Spleen (tissue), 11 donors: ENCODE results near the gene ZFP28. TPM values are rescaled to one million over a fixed set of nuclear protein-coding genes. Genes with fewer than 3 reads are reported as not detected.

ENCODE experiments used
- DNase-seq: peaks from one replicate; pipeline ENCODE4 v3.0.0-alpha.2; 2020
- H3K27ac ChIP-seq, 8 donors: fragments of 200-600 bp; sonication (generic) in 7 of 8; 1 replicate in 4 of 8; 2 replicates in 4 of 8; pipeline versions ENCODE4 v1.5.0 to v1.8.0; 2016 to 2021; ENCODE audit warnings: inconsistent platforms in 4 of 8, mild to moderate bottlenecking in 4 of 8, moderate library complexity in 1 of 8
- H3K27me3 ChIP-seq, 7 donors: fragments of 200-600 bp; sonication (generic) in 6 of 7; replicated peaks in 1 of 7; 1 replicate in 4 of 7; 2 replicates in 3 of 7; pipeline versions ENCODE4 v1.5.0 to v1.8.0; 2016 to 2021; ENCODE audit warnings: inconsistent platforms in 3 of 7, mild to moderate bottlenecking in 1 of 7
- H3K36me3 ChIP-seq, 6 donors: fragments of 200-600 bp; sonication (generic) in 5 of 6; 1 replicate in 4 of 6; 2 replicates in 2 of 6; pipeline versions ENCODE4 v1.5.0 to v1.8.0; 2016 to 2021; ENCODE audit warnings: inconsistent platforms in 2 of 6
- H3K4me1 ChIP-seq, 6 donors: fragments of 200-600 bp; sonication (generic) in 5 of 6; 1 replicate in 3 of 6; 2 replicates in 3 of 6; pipeline versions ENCODE4 v1.5.0 to v1.8.0; 2016 to 2021; ENCODE audit warnings: inconsistent platforms in 3 of 6
- H3K4me3 ChIP-seq, 8 donors: fragments of 200-600 bp; sonication (generic) in 7 of 8; 1 replicate in 4 of 8; 2 replicates in 4 of 8; pipeline versions ENCODE4 v1.5.0 to v1.8.0; 2016 to 2021; ENCODE audit warnings: inconsistent platforms in 4 of 8, mild to moderate bottlenecking in 4 of 8, moderate library complexity in 2 of 8
- H3K9me3 ChIP-seq, 8 donors: fragments of 200-600 bp; sonication (generic) in 7 of 8; 1 replicate in 4 of 8; 2 replicates in 4 of 8; pipeline versions ENCODE4 v1.5.0 to v1.8.0; 2016 to 2021; ENCODE audit warnings: inconsistent platforms in 4 of 8
- POLR2A ChIP-seq, 3 donors: fragments of 450-650 bp; IDR thresholded peaks; one replicate each; pipeline ENCODE4 v1.5.1; 2017; ENCODE audit warnings: antibody characterized with exemption in 3 of 3, mild to moderate bottlenecking in 1 of 3
- POLR2AphosphoS5 ChIP-seq, 3 donors: sonication (generic); formaldehyde crosslinking; IDR thresholded peaks; one replicate each; pipeline ENCODE4 v1.5.1; 2017; ENCODE audit warnings: antibody characterized with exemption in 3 of 3
- WGBS, 5 donors: extraction: QIAGEN DNeasy Blood & Tissue Kit in 3 of 5; methylation state at CpG; one replicate each; pipeline versions ENCODE4 v1.1.5 to v1.1.7; 2013 to 2018; 5-methylcytosine and 5-hydroxymethylcytosine counted together
- intact Hi-C: fragments of 100-400 bp; cut with DNase I; formaldehyde crosslinking; loops from one replicate; pipeline ENCODE4 v1.15.0; 2023; ENCODE audit warnings: low total_unique reads
- polyA plus RNA-seq, 3 donors: library from polyadenylated mRNA; stranded (reverse); fragments of 200-250 nt; gene quantifications; one replicate each; pipeline ENCODE4 v1.2.1, GENCODE V29; 2013
- total RNA-seq, 7 donors: library from RNA; depleted of rRNA in 3 of 7; stranded (reverse); fragments of >200 nt in 3 of 7; fragmentation: NEBNext Ultra II Directional in 4 of 7; extraction: Animal tissue kit (Norgen Biotek cat#: 25700) in 4 of 7; gene quantifications; one replicate each; pipeline versions ENCODE4 v1.1.0 to v1.2.1, GENCODE V29; 2016 to 2021
- TF ChIP-seq, protein P1 (sequence below), 11 experiments: fragments of 200-600 bp in 7 of 11; fragments of 450-650 bp in 4 of 11; sonication (generic) in 4 of 11; IDR thresholded peaks in 8 of 11; conservative IDR thresholded peaks in 3 of 11; 1 replicate in 7 of 11; 2 replicates in 4 of 11; pipeline versions ENCODE4 v1.4.0 to v1.8.0; 2016 to 2021; ENCODE audit warnings: antibody characterized with exemption in 11 of 11, inconsistent platforms in 4 of 11, mild to moderate bottlenecking in 1 of 11
- donor health status: healthy with polysubstance abuse.
- donor health status: DM: no; HTN: no; CAD: no; lungs with moderate emphysema.
- donor health status: DM: no; HTN: no; CAD: no.
- donor health status: Bipolar disorder and iron deficiency.
- donor health status: healthy.
- donor health status: DM: no; HTN: no; CAD: no.
- donor health status: DM: yes; HTN: yes; CAD: no.

Gene ZFP28
- total and polyA plus RNA-seq, 10 donors, result 2.0 to 8.1 (median 4.9) TPM

GRCh38 chr19:56554272-56554869 is 15.6 kb downstream of the ZFP28 start:
- Histone ChIP-seq H3K27ac (no peak overlapping the region), H3K9me3 (peaks cover 51 to 100% (median 100%) of the 10 kb centered on the region in 8 donors), H3K36me3 (peaks cover 5 to 77% (median 55%) of the 10 kb centered on the region in 6 donors), H3K4me3 (no peak overlapping the region), H3K27me3 (no peaks in the 10 kb centered on the region), H3K4me1 (no peaks in the 10 kb centered on the region)
- WGBS, 5 donors, result 80 to 98% (median 93%) methylated on average over 6 of the region's 6 CpGs
- TF ChIP-seq POLR2A (IDR thresholded peaks at IDR 0.05) (no peak), POLR2AphosphoS5 (IDR thresholded peaks at IDR 0.05) (no peak)
- TF ChIP-seq, protein P1, sequence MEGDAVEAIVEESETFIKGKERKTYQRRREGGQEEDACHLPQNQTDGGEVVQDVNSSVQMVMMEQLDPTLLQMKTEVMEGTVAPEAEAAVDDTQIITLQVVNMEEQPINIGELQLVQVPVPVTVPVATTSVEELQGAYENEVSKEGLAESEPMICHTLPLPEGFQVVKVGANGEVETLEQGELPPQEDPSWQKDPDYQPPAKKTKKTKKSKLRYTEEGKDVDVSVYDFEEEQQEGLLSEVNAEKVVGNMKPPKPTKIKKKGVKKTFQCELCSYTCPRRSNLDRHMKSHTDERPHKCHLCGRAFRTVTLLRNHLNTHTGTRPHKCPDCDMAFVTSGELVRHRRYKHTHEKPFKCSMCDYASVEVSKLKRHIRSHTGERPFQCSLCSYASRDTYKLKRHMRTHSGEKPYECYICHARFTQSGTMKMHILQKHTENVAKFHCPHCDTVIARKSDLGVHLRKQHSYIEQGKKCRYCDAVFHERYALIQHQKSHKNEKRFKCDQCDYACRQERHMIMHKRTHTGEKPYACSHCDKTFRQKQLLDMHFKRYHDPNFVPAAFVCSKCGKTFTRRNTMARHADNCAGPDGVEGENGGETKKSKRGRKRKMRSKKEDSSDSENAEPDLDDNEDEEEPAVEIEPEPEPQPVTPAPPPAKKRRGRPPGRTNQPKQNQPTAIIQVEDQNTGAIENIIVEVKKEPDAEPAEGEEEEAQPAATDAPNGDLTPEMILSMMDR (IDR thresholded peaks at IDR 0.05 in 8 of 11, conservative IDR thresholded peaks at IDR 0.05 in 3 of 11), result no peak
- DNase-seq, result no peak
- intact Hi-C loops, result no loop called here

GRCh38 chr19:56562766-56563165 is 24.0 kb downstream of the ZFP28 start:
- TF ChIP-seq POLR2A (IDR thresholded peaks at IDR 0.05) (no peak), POLR2AphosphoS5 (IDR thresholded peaks at IDR 0.05) (no peak)
- TF ChIP-seq, protein P1 (IDR thresholded peaks at IDR 0.05 in 8 of 11, conservative IDR thresholded peaks at IDR 0.05 in 3 of 11), result no peak
- intact Hi-C loops, result no loop called here

GRCh38 chr19:56566904-56567273 is 28.1 kb downstream of the ZFP28 start:
- intact Hi-C loops, result no loop called here
- H3K27ac ChIP-seq, result peak overlapping the region; percentile 70 to 90 (median 88)
- peak; percentile 84 for DNase-seq

More at GRCh38 chr19:56562766-56563165, 24.0 kb downstream of the ZFP28 start:
- H3K9me3 ChIP-seq, result peaks cover 37 to 93% (median 90%) of the 10 kb centered on the region in 8 donors
- no peak overlapping the region for H3K4me3 ChIP-seq
- H3K27ac ChIP-seq, result no peak overlapping the region
- no peaks in the 10 kb centered on the region for H3K27me3 ChIP-seq
- no peak for DNase-seq
- H3K4me1 ChIP-seq, result peaks cover 0 to 11% (median 7%) of the 10 kb centered on the region in 6 donors
- 94 to 100% (median 95%) methylated on average over 2 of the region's 2 CpGs for WGBS, 5 donors
- H3K36me3 ChIP-seq, result peaks cover 0 to 28% (median 2%) of the 10 kb centered on the region in 6 donors

More at GRCh38 chr19:56566904-56567273, 28.1 kb downstream of the ZFP28 start:
- TF ChIP-seq POLR2AphosphoS5 (IDR thresholded peaks at IDR 0.05) (no peak), POLR2A (IDR thresholded peaks at IDR 0.05) (no peak)
- TF ChIP-seq, protein P1 (IDR thresholded peaks at IDR 0.05 in 8 of 11, conservative IDR thresholded peaks at IDR 0.05 in 3 of 11), result no peak
- WGBS, 5 donors, result 0 to 10% (median 2%) methylated on average over 20 to 23 of the region's 23 CpGs
- Histone ChIP-seq H3K36me3 (peaks cover 7 to 65% (median 33%) of the 10 kb centered on the region in 6 donors), H3K4me3 (peak overlapping the region; percentile 65 to 97 (median 89)), H3K27me3 (no peaks in the 10 kb centered on the region), H3K4me1 (peaks cover 3 to 20% (median 10%) of the 10 kb centered on the region in 6 donors), H3K9me3 (peaks cover 26 to 93% (median 89%) of the 10 kb centered on the region in 8 donors)
